Hepatocyte (in vitro differentiated cells): ENCODE measurements around the gene CAPN13.

Experiments
- EZH2 ChIP-seq: fragments of 200-600 bp; sonication (generic); IDR thresholded peaks from 2 replicates; pipeline ENCODE4 v1.6.1; 2016; ENCODE audit warnings: antibody characterized with exemption, mild to moderate bottlenecking, borderline replicate concordance
- EZH2phosphoT487 ChIP-seq: fragments of 200-600 bp; sonication (generic); IDR thresholded peaks from one replicate; pipeline ENCODE4 v1.6.1; 2018; ENCODE audit warnings: antibody characterized with exemption, mild to moderate bottlenecking, low read depth, moderate library complexity; ENCODE audit not compliant: unreplicated experiment, severe bottlenecking
- TF ChIP-seq, protein P1 (sequence below): fragments of 200-600 bp; sonication (generic); IDR thresholded peaks from 2 replicates; pipeline ENCODE4 v1.5.1; 2016; ENCODE audit warnings: antibody characterized with exemption, mild to moderate bottlenecking; ENCODE audit not compliant: poor library complexity

DNA sequence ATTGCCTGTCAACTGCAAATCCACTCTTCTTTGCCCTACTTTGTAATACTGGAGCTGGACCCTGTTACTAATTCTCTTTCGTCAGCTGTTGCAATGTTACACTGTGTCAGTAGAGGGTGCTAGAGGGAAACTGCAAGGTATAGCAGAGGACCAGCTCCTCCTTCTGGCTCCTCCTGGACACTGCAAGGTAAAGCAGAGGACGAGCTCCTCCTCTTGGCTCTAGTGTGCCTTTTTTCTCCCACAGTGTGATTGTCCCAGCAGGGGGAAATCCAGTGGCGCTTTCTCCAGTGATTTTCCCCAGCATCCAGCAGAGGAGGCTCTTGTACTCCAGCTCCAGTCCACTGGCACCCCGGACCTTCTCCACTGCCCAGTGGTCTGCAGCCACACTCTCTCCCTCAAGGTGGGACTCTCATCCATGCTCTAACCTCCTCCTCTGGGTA lies 95.6 kb downstream of the CAPN13 start:
- TF ChIP-seq, protein P1, sequence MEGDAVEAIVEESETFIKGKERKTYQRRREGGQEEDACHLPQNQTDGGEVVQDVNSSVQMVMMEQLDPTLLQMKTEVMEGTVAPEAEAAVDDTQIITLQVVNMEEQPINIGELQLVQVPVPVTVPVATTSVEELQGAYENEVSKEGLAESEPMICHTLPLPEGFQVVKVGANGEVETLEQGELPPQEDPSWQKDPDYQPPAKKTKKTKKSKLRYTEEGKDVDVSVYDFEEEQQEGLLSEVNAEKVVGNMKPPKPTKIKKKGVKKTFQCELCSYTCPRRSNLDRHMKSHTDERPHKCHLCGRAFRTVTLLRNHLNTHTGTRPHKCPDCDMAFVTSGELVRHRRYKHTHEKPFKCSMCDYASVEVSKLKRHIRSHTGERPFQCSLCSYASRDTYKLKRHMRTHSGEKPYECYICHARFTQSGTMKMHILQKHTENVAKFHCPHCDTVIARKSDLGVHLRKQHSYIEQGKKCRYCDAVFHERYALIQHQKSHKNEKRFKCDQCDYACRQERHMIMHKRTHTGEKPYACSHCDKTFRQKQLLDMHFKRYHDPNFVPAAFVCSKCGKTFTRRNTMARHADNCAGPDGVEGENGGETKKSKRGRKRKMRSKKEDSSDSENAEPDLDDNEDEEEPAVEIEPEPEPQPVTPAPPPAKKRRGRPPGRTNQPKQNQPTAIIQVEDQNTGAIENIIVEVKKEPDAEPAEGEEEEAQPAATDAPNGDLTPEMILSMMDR, result peak; percentile 99
- no peak for TF ChIP-seq EZH2phosphoT487
- no peak for TF ChIP-seq EZH2
